GM18870 (cell line): ENCODE results near the gene NFIX.
"Not testable (repeated sequence)": the region's sequence is repeated elsewhere in the genome, so short reads cannot be mapped to it uniquely, and the experiment has no call there.

Experiments used
- ATAC-seq: cut with Tn5 transposase; IDR thresholded peaks from one replicate; pipeline ENCODE4 v1.9.1; 2021; ENCODE audit warnings: moderate library complexity; ENCODE audit not compliant: unreplicated experiment

Gene NFIX

GRCh38 chr19:12957389-12957952, 37.8 kb upstream of the NFIX start:
- ATAC-seq, result not testable (repeated sequence)

DNA sequence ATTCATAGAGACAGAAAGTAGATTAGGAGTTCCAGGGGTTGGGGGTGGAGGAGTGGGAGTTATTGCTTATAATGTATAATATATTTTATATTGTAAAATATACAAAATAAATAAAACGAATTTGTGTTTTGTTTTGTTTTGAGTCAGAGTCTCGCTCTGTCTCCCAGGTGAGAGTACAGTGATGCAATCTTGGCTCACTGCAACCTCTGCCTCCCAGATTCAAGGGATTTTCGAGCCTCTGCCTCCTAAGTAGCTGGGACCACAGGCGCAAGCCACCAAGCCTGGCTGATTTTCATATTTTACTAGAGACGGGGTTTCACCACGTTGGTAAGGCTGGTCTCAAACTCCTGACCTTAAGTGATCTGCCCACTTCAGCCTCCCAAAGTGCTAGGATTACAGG, 35.8 kb upstream of the NFIX start:
- no peak for ATAC-seq

DNA sequence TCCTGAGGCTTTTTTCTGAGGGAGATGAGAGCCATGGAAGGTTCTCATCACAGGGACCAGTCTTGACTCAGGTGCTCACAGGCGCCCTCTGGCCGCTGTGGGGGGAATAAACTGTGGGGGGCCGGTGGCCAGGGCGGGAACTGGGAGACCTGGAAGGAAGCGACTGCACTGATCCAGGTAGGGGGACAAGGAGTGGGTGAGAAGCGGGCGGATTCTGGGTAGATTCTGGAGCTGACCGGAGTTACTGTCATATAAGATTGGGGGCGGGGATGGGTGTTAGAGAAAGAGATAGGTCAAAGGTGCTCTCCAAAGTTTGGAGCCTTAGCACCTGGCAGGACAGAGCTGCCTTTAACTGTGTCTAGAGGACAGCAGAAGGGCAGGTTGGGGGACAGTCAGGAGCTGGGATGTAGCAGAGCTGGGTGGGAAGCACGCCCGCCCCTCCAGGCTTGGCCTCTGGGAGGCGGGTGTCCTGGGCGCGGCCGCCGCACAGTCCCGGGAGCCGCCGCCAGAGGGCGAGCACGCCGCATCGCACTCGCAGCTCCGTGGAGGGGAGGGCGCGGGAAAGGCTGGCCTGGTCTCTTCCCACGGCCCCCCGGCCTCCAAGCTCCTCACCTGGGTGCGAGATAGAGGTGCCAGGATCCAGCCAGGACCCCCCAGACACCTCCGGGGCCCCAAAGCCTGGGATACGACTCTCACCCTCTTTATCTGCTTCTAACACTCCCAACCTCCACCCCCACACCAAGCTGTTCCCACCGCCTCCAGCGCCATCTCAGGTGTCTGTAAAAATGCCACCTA, 30.1 kb upstream of the NFIX start:
- ATAC-seq, result no peak

DNA sequence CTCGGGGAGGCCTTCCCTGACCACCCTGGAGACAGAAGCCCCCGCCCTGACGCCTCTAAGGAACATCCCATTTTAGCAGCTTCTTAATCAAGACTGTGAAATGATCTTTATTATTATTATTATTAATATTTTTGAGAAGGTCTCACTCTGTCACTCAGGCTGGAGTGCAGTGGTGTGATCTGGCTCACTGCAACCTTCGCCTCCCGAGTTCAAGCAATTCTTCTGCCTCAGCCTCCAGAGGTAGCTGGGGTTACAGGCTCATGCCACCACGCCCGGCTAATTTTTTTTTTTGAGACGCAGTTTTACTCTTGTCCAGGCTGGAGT, 29.5 kb upstream of the NFIX start:
- no peak for ATAC-seq

DNA sequence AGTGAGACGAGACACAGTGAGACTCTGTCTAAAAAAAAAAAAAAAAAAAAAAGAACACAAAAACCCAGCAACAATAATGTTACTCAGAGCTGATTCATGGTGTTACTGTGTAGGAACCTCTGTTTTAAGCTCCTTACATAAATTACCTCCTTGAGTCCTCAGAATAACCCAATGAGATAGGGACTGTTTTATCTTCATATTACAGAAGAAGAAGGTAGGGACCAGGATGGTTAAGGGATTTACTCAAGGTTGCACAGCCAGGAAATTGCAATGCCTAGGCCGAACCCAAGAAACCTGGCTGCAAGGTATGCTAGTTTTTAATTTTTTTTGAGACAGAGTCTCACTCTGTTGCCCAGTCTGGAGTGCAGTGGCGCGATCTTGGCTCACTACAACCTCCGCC, 27.4 kb upstream of the NFIX start:
- ATAC-seq, result no peak

- no peak for ATAC-seq
These were observed 25.8 kb upstream of the NFIX start, which contains the start of gene DAND5 for GRCh38 chr19:12969292-12969988. Gene DAND5, plus strand, starts transcription at chr19:12969576. Its CDS starts 85 bp downstream, at chr19:12969661.

DNA sequence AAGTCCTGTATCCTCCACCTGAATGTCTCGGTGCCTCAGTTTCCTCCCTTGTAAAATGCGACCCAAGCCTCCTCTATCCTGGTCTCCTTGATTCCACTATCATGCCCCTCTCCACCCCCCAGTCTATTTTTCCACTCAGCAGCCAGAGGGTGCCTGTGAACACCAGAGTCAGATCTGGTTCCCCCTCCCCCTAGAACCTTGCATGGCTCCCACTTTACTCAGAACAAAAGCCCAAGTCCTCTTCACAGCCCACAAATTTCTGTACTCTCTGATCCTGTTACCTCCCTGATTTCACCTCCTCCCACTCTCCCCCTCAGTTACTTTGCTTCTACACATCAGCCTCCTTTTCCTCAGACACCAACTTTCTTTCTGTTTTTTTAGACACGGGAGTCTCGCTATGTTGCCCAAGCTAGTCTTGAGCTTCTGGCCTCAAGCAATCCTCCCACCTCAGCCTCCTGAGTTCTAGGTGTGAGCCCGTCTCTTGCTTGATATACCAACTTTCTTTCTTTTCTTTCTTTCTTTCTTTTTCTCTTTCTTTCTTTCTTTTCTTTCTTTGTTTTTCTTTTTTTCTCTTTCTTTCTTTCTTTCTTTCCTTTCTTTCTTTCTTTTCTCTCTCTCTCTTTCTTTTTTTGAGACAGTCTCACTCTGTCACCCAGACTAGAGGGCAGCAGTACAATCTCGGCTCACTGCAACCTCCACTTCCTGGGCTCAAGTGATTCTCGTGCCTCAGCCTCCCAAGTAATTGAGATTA, 25.0 kb upstream of the NFIX start:
- no peak for ATAC-seq

DNA sequence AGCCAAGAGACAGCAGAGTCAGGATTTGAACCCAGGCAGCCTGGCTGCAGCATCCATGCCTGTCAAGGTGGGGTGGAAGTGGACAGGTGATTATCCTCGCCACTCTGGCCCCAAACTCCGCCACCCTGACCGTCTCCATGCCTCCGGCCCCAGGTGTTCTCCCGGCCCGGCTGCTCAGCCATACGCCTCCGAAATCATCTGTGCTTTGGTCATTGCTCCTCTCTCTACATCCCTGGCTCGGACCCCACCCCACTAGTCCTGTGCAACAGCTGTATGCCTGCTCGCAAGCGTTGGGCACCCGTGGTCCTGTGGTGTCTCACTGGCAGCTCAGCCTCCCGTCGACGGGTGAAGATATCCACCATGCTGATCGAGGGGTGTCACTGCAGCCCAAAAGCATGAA, 22.0 kb upstream of the NFIX start:
- ATAC-seq, result no peak

DNA sequence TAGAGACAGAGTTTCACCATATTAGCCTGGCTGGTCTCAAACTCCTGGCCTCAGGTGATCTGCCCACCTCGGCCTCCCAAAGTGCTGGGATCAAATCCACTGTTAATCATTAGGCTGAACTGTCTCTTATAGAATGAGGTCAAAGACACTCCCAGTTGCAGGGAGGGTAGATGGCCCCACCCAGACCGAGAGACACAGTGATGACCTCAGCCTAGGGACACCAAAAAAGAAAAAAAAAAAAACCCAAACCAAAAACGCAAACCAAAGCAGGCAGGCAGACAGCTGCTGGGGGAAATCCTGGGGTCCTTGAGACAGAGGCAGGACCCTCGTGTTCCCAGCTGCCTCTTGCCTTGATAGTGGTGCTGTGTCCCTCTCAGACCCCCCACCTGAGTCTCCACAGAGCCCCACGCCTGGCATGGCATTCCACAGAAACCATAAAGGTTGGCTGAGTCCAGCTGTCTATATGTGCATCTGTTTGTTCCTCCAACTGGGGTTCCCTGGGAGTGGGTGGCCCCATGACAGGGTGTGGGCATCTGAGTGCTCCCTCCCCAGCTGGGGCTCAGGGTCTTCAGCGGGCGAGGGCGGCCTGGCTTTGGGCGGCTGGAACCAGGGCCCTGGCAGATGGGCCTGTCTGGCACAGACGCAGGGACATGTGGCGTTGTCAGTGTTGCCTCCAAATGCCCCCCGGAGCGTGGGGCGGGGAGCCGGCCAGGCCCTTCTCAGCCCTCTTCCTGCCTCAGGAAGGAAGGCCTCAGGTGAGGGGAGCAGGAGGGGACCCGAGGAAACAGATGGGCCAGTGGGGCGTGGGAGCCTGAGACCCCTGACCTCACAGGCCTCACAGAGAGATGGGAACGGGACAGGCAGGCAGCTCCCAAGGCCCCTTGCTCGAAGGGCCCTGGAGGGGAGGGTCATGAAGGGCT, 20.7 kb upstream of the NFIX start:
- no peak for ATAC-seq

- no peak for ATAC-seq
These were observed 20.0 kb upstream of the NFIX start for GRCh38 chr19:12975221-12975741.

DNA sequence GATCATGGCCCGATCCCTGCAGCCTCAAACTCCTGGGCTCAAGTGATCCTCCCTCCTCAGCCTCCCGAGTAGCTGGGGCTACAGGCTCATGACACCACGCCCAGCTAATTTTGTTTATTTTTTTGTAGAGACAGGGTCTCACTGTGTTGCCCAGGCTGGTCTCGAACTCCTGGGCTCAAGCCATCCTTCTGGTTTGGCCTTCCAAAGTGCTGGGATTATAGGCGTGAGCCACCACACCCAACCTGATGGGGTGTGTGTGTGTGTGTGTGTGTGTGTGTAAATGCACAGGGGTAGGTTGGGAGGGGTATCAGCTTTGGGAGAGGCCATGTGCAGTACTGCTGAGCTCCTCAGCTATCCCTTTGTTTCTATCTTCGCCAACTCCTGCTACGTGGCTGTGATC, 19.2 kb upstream of the NFIX start:
- not testable (repeated sequence) for ATAC-seq

DNA sequence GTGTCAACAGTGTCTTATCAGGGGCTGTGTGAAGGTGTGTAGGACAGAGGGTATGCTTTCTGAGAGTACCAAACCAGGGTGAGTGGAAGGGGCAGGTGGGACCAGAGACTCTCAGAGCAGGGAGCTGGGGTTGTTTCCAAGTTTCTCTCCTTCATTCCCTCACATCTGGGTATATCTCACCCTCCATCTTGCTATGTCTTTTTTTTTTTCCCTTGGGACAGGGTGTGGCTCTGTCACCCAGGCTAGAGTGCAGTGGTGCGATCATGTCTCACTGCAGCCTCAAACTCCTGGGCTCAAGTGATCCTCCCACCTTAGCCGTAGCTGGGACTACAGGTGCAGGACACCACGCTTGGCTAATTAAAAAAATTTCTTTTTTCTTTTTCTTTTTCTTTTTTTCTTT, 15.3 kb upstream of the NFIX start:
- no peak for ATAC-seq

GRCh38 chr19:12982648-12983047, 12.6 kb upstream of the NFIX start:
- no peak for ATAC-seq

DNA sequence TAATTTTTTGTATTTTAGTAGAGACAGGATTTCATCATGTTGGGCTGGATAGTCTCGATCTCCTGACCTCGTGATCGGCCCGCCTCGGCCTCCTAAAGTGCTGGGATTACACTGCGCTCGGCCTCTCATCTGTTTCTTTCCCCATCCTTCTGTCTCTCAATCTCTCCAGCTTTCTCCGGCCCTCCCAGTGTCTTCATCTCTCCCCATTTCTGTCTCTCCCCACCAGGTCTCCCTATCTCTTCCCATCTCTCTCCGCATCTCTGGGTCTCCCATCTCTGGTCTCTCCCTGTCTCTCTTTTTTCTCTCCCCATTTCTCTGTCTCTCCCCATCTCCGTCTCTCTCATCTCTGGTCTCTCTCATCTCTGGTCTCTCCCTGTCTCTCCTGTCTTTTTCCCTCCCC, 12.2 kb upstream of the NFIX start:
- no peak for ATAC-seq

DNA sequence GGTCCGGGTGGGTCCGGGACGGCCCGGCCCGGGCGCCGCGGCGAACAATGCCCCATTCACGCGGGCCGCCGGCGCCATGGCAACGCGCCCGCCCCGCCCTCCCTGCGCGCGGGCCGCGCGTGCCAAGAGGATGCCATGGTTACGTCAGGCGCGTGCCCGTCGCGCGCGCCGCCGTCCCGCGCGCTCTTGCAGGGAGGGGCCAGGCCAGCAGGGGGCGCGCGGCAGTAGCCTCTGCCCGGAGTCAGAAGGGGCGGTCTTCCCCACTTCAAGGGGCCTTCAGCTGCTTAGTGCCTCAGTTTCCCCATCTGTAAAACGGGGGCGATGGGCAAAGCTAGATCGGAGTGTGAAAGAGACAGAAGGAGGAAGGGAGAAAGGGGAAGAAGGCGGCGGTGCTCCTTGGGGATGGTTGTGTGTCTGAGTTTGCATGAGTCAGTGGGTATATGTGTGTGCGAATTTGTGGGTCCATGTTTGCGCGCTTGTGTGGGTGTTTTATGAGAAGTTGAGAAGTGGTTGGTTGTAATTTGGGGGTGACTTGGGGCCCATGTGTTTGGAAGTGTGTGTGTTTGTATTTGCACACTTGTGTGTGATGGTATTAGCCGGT, 11.6 kb upstream of the NFIX start:
- no peak for ATAC-seq

GRCh38 chr19:12984143-12984627, 11.1 kb upstream of the NFIX start:
- ATAC-seq, result no peak

GRCh38 chr19:12984683-12985048, 10.6 kb upstream of the NFIX start:
- no peak for ATAC-seq

GRCh38 chr19:12985049-12985776, 10.1 kb upstream of the NFIX start:
- ATAC-seq, result no peak

- no peak for ATAC-seq
These were observed 8.5 kb upstream of the NFIX start for GRCh38 chr19:12986726-12987125.
